OCI-LY7 (cell line): ENCODE measurements around the gene RFX3. TPM values are rescaled to one million over a fixed set of nuclear protein-coding genes. Genes with fewer than 3 reads are reported as not detected.

Experiments used
- BruUV-seq: library from RNA; stranded (reverse); fragments of 400-500 nt; replicated peaks from 2 replicates; lab custom pipeline; 2021; lab: Mats Ljungman, UMichigan
- CTCF ChIA-PET: fragments of 300-600 bp; sonication (Branson Sonifier 250); formaldehyde crosslinking; loops from one replicate; lab custom pipeline; 2022; ENCODE audit warnings: antibody characterized with exemption; ENCODE audit not compliant: unreplicated experiment; lab: Charles Lee
- POLR2A ChIA-PET: fragments of 300-600 bp; sonication (Branson Sonifier 250); formaldehyde crosslinking; loops from one replicate; lab custom pipeline; 2022; ENCODE audit warnings: antibody characterized with exemption; lab: Charles Lee
- DNase-seq: peaks from one replicate; pipeline ENCODE4 v3.0.0-alpha.2; 2015; ENCODE audit warnings: low spot score
- H2AFZ ChIP-seq: fragments of 200-600 bp; sonication (generic), shearing (Covaris generic); 2 replicates; pipeline ENCODE4 v1.6.1; 2014; ENCODE audit warnings: mild to moderate bottlenecking, antibody characterized with exemption, low read length, moderate library complexity
- H3K27ac ChIP-seq: fragments of 200-600 bp; sonication (generic); 2 replicates; pipeline ENCODE4 v1.5.1; 2014; ENCODE audit warnings: mixed run types, low read depth, mild to moderate bottlenecking, moderate library complexity, low read length, inconsistent platforms; ENCODE audit not compliant: poor library complexity, severe bottlenecking
- H3K36me3 ChIP-seq: fragments of 200-600 bp; sonication (generic); 2 replicates; pipeline ENCODE4 v1.6.1; 2014; ENCODE audit warnings: mild to moderate bottlenecking, antibody characterized with exemption, low read length, moderate library complexity, mixed read lengths; ENCODE audit not compliant: insufficient read depth
- H3K4me1 ChIP-seq: fragments of 200-600 bp; sonication (generic); 2 replicates; pipeline ENCODE4 v1.5.1; 2014; ENCODE audit warnings: mild to moderate bottlenecking, low read length; ENCODE audit not compliant: insufficient read depth, poor library complexity, severe bottlenecking
- H3K4me2 ChIP-seq: fragments of 200-600 bp; sonication (generic); 2 replicates; pipeline ENCODE4 v1.6.1; 2014; ENCODE audit warnings: mild to moderate bottlenecking, low read length
- H3K4me3 ChIP-seq: fragments of 200-600 bp; sonication (generic); 2 replicates; pipeline ENCODE4 v1.5.1; 2014; ENCODE audit warnings: mild to moderate bottlenecking, low read depth, low read length; ENCODE audit not compliant: poor library complexity, severe bottlenecking
- H3K79me2 ChIP-seq: fragments of 200-600 bp; sonication (generic); 2 replicates; pipeline ENCODE4 v1.6.1; 2016; ENCODE audit warnings: low read depth, mild to moderate bottlenecking, low read length, moderate library complexity, mixed read lengths; ENCODE audit not compliant: insufficient read depth
- H3K9me2 ChIP-seq: fragments of 200-600 bp; sonication (generic); 2 replicates; pipeline ENCODE4 v1.6.1; 2016; ENCODE audit warnings: mild to moderate bottlenecking, low read length, mixed read lengths; ENCODE audit not compliant: insufficient read depth
- H3K9me3 ChIP-seq: fragments of 200-600 bp; sonication (generic); 2 replicates; pipeline ENCODE4 v1.6.1; 2014; ENCODE audit warnings: mild to moderate bottlenecking, mixed run types, low read length, mixed read lengths
- H4K20me1 ChIP-seq: fragments of 200-600 bp; sonication (generic); 2 replicates; pipeline ENCODE4 v1.6.1; 2014; ENCODE audit warnings: mild to moderate bottlenecking, antibody characterized with exemption, low read length, moderate library complexity, mixed read lengths; ENCODE audit not compliant: insufficient read depth
- EZH2phosphoT487 ChIP-seq: fragments of 200-600 bp; sonication (generic); IDR thresholded peaks from 2 replicates; pipeline ENCODE4 v1.6.1; 2018; ENCODE audit warnings: low read depth, borderline replicate concordance, mild to moderate bottlenecking, mixed run types, antibody characterized with exemption, low read length, moderate library complexity, mixed read lengths
- intact Hi-C: fragments of 100-400 bp; cut with micrococcal nuclease; formaldehyde crosslinking; loops from one replicate; pipeline ENCODE4 v1.10.0; 2022; ENCODE audit not compliant: unreplicated experiment
- total RNA-seq, 2 experiments: library from RNA; depleted of rRNA in 1 of 2; stranded (reverse); fragments of >200 nt in 1 of 2; shearing (Covaris generic) in 1 of 2; gene quantifications; 2 replicates each; pipeline ENCODE4 v1.2.3, GENCODE V29; 2014 to 2022
- TF ChIP-seq, protein P1 (sequence below): fragments of 200-600 bp; sonication (generic); conservative IDR thresholded peaks from 2 replicates; pipeline ENCODE4 v1.5.1; 2014; ENCODE audit warnings: mild to moderate bottlenecking, antibody characterized with exemption, low read length, moderate library complexity, mixed read lengths

RFX3 gene
- total RNA-seq, 2 experiments from 2014 or later, result 6.9 to 18.1 TPM

DNA sequence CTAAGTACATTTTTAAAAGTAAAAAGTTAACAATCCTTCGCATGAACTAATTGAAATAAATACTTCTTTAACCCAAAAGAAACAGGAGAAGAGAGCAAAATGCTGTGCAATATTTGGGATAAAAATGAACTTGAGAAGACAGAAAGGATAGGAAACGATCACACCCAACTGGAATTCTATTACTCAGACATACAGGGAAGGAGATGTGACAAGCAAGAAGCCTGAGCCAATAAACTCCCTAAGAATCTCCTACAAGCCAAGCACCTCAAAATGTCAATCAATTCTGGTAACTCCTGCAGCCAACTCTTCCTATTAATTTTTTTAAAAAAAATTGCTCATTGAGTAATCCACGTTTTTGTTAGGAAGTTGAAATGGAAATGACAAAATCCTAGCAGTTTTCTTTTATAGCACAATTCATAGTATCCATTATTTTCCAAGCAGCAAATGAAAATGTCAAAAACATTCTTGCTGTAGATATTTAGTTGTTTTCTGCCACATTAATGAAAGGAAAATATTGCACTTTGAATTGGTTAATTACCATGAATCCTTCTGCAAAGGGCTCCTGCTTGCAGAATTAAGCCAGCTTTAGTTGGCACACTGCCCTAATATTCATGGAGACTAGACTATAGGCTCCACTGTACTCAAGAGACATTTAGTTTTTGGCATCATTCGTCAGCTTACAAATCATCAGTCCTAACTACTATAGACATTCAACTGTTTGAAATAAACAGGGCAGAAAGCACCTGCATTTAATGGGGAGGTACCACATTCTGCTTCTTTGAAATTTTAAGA lies 89.0 kb downstream of the RFX3 start:
- no peaks in the 10 kb centered on the region for H3K9me3 ChIP-seq
- H3K27ac ChIP-seq, result no peak overlapping the region
- H2AFZ ChIP-seq, result no peak overlapping the region
- H3K4me2 ChIP-seq, result no peak overlapping the region
- H4K20me1 ChIP-seq, result no peaks in the 10 kb centered on the region
- intact Hi-C loops, result no loop called here
- peaks cover 4% of the 10 kb centered on the region for H3K4me1 ChIP-seq
- DNase-seq, result no peak
- no peaks in the 10 kb centered on the region for H3K36me3 ChIP-seq
- CTCF ChIA-PET, result interaction anchor here (0.6 kb wide), 1 partner anchor 12 kb away, joined by 3 read pairs; no protein-coding TSS in a partner anchor
- TF ChIP-seq, protein P1, sequence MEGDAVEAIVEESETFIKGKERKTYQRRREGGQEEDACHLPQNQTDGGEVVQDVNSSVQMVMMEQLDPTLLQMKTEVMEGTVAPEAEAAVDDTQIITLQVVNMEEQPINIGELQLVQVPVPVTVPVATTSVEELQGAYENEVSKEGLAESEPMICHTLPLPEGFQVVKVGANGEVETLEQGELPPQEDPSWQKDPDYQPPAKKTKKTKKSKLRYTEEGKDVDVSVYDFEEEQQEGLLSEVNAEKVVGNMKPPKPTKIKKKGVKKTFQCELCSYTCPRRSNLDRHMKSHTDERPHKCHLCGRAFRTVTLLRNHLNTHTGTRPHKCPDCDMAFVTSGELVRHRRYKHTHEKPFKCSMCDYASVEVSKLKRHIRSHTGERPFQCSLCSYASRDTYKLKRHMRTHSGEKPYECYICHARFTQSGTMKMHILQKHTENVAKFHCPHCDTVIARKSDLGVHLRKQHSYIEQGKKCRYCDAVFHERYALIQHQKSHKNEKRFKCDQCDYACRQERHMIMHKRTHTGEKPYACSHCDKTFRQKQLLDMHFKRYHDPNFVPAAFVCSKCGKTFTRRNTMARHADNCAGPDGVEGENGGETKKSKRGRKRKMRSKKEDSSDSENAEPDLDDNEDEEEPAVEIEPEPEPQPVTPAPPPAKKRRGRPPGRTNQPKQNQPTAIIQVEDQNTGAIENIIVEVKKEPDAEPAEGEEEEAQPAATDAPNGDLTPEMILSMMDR, result no peak
- POLR2A ChIA-PET, result no interaction called here
- no TSS peak for BruUV-seq
- no peaks in the 10 kb centered on the region for H3K79me2 ChIP-seq
- no peak overlapping the region for H3K4me3 ChIP-seq
- H3K9me2 ChIP-seq, result 0 out of 2 replicates have a peak, but pooled peaks cover 3% of the 10 kb centered on the region

DNA sequence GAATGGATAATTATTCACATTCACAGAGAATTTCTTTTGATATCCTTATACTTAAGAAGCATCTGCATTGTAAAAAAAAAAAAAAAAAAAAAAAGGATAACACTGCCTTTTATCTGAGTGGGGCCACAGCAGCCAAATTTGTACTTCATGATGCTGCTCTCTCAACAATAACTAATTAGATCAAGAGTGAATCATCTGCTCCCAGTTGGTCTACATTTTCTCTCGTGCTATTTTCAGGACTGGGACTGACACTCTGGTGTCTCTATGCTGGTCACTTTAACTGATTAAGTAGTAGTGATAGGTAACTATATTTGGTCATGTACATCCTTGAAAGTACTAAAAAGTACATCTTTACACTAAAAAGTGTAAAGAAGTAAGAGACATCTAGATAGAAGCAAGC lies 90.1 kb downstream of the RFX3 start:
- POLR2A ChIA-PET, result no interaction called here
- intact Hi-C loops, result no loop called here
- Histone ChIP-seq H2AFZ (no peak overlapping the region), H3K9me3 (no peaks in the 10 kb centered on the region), H3K36me3 (no peaks in the 10 kb centered on the region), H3K9me2 (0 out of 2 replicates have a peak, but pooled peaks cover 1% of the 10 kb centered on the region), H3K4me3 (no peak overlapping the region), H3K4me1 (no peaks in the 10 kb centered on the region), H3K27ac (no peak overlapping the region), H4K20me1 (no peaks in the 10 kb centered on the region), H3K4me2 (no peak overlapping the region), H3K79me2 (no peaks in the 10 kb centered on the region)
- TF ChIP-seq, protein P1, result no peak
- no peak for TF ChIP-seq EZH2phosphoT487
- BruUV-seq, result no TSS peak
- DNase-seq, result no peak
- CTCF ChIA-PET, result no interaction called here

DNA sequence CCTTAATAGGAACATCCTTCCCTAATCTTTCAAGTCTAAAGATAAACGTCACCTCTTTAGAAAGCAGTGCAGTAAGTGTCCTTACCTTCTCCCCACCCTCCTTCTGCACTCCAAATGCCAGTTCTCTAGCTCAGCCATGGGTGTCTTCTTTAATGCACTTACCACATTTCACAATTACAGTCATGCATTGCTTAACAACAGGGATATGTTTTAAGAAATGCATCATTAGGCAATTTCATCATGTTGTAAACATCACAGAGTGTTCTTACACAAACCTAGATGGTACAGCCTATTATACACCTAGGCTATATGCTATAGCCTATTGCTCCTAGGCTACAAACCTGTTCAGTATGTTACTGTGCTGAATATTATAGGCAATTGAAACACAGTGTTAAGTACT lies 91.2 kb downstream of the RFX3 start:
- intact Hi-C loops, result no loop called here
- no TSS peak for BruUV-seq
- no peaks in the 10 kb centered on the region for H4K20me1 ChIP-seq
- no peaks in the 10 kb centered on the region for H3K4me1 ChIP-seq
- peaks cover 4% of the 10 kb centered on the region; the same call in 1 of the 2 replicates for H3K9me2 ChIP-seq
- H3K27ac ChIP-seq, result no peak overlapping the region
- H3K9me3 ChIP-seq, result no peaks in the 10 kb centered on the region
- H3K4me2 ChIP-seq, result no peak overlapping the region
- ChIA-PET POLR2A (interaction anchor here (1.3 kb wide), 1 partner anchor 23 kb away, joined by 3 read pairs; no protein-coding TSS in a partner anchor), CTCF (no interaction called here)
- DNase-seq, result no peak
- H3K36me3 ChIP-seq, result no peaks in the 10 kb centered on the region
- no peak overlapping the region for H3K4me3 ChIP-seq
- H2AFZ ChIP-seq, result no peak overlapping the region
- no peaks in the 10 kb centered on the region for H3K79me2 ChIP-seq
- no peak for TF ChIP-seq EZH2phosphoT487
- TF ChIP-seq, protein P1, result no peak
